Measurements from ENCODE around the gene EGR2.

DNA sequence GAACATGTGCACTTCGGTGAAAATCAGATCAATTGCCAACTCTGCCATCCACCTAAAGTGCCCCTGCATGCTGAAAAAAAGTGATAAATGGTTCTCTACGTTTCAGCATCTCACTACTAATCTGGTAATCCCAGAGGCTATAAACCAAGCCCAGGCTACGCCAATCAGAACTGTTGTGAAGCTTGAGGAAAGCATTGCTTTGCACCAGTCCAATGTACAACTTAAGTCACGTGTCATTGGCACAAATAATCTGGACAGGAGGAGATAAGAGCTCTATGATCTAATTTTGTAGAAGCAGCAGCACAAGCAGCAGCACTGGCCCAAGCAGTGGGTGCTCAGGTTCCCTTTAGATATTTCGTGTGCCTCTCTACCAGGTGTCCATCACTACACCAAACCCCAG is 4.4 kb upstream of the EGR2 start:
- TF ChIP-seq POLR2A (IDR thresholded peaks at IDR 0.05; ENCODE audit: low read depth, low read length) = no peak
- TF ChIP-seq POLR2AphosphoS5 (IDR thresholded peaks at IDR 0.05; ENCODE audit: low read depth, low read length) = no peak
- TF ChIP-seq TAF1 (IDR thresholded peaks at IDR 0.05; ENCODE audit: borderline replicate concordance, low read depth, low read length) = no peak
